ENCODE measurements around the gene HS6ST1. TPM values are rescaled to one million over a fixed set of nuclear protein-coding genes. Genes with fewer than 3 reads are reported as not detected.

The HS6ST1 gene
- total and polyA plus RNA-seq, 7 donors: 13.6 to 90.9 (median 38.9) TPM

GRCh38 chr2:128261245-128262128 is 57.2 kb downstream of the HS6ST1 start:
- 77 to 81% (median 79%) methylated on average over 26 of the region's 26 CpGs for WGBS, 3 donors
- H3K27ac ChIP-seq: no peak overlapping the region
- H3K36me3 ChIP-seq (ENCODE audit: insufficient read depth in 1 of 2, low read depth in 1 of 2): peaks cover 0 to 2% of the 10 kb centered on the region in 2 donors
- peak in 3 of 4 donors; percentile 13 to 26 (median 19) for ATAC-seq
- DNase-seq: peak in 1 of 2 donors; percentile 41
- no peaks in the 10 kb centered on the region for H3K9me3 ChIP-seq
- no peak overlapping the region for H3K4me3 ChIP-seq
- intact Hi-C loops (cut with DNase I): no loop called here
- H3K27me3 ChIP-seq (ENCODE audit: insufficient read depth in 3 of 3, low read length in 2 of 3): no peaks in the 10 kb centered on the region
- H3K4me1 ChIP-seq: no peaks in the 10 kb centered on the region
- TF ChIP-seq CTCF (IDR thresholded peaks at IDR 0.05): no peak

GRCh38 chr2:128260239-128261138 is 58.2 kb downstream of the HS6ST1 start:
- H3K36me3 ChIP-seq (ENCODE audit: insufficient read depth in 1 of 2, low read depth in 1 of 2): no peaks in the 10 kb centered on the region
- H3K4me3 ChIP-seq: no peak overlapping the region
- WGBS, 3 donors: 60 to 65% (median 61%) methylated on average over 24 of the region's 24 CpGs
- no peak overlapping the region for H3K27ac ChIP-seq
- H3K4me1 ChIP-seq: no peaks in the 10 kb centered on the region
- intact Hi-C loops (cut with DNase I): no loop called here
- H3K27me3 ChIP-seq (ENCODE audit: insufficient read depth in 3 of 3, low read length in 2 of 3): no peaks in the 10 kb centered on the region
- DNase-seq: peak; percentile 68 to 75
- TF ChIP-seq CTCF (IDR thresholded peaks at IDR 0.05): no peak
- ATAC-seq: peak; percentile 27 to 55 (median 40)
- H3K9me3 ChIP-seq: no peaks in the 10 kb centered on the region

GRCh38 chr2:128259585-128259984 is 59.1 kb downstream of the HS6ST1 start:
- no peaks in the 10 kb centered on the region for H3K9me3 ChIP-seq
- ATAC-seq (no peak), DNase-seq (no peak)
- H3K27me3 ChIP-seq (ENCODE audit: insufficient read depth in 3 of 3, low read length in 2 of 3): no peaks in the 10 kb centered on the region
- H3K4me3 ChIP-seq: no peak overlapping the region
- no peak for TF ChIP-seq CTCF (IDR thresholded peaks at IDR 0.05)
- intact Hi-C loops (cut with DNase I): no loop called here
- H3K27ac ChIP-seq: no peak overlapping the region
- H3K4me1 ChIP-seq: no peaks in the 10 kb centered on the region
- H3K36me3 ChIP-seq (ENCODE audit: insufficient read depth in 1 of 2, low read depth in 1 of 2): no peaks in the 10 kb centered on the region
- WGBS, 3 donors: 94 to 96% (median 94%) methylated on average over 5 of the region's 5 CpGs

- H3K36me3 ChIP-seq (ENCODE audit: insufficient read depth in 1 of 2, low read depth in 1 of 2): no peaks in the 10 kb centered on the region
- H3K27ac ChIP-seq: no peak overlapping the region
- H3K27me3 ChIP-seq (ENCODE audit: insufficient read depth in 3 of 3, low read length in 2 of 3): no peaks in the 10 kb centered on the region
- WGBS, 3 donors: 60 to 71% (median 67%) methylated on average over 6 of the region's 6 CpGs
- ATAC-seq (no peak), DNase-seq (peak in 1 of 2 donors; percentile 23)
- intact Hi-C loops (cut with DNase I): no loop called here
- H3K4me3 ChIP-seq: no peak overlapping the region
- H3K9me3 ChIP-seq: no peaks in the 10 kb centered on the region
- no peak for TF ChIP-seq CTCF (IDR thresholded peaks at IDR 0.05)
- no peaks in the 10 kb centered on the region for H3K4me1 ChIP-seq
Measured at GRCh38 chr2:128258218-128258617, 60.5 kb downstream of the HS6ST1 start.
